Endodermal cell (in vitro differentiated cells): ENCODE results near the gene GNG13. TPM values are rescaled to one million over a fixed set of nuclear protein-coding genes. Genes with fewer than 3 reads are reported as not detected.

Experiments
- DNase-seq: peaks from one replicate; pipeline ENCODE4 v3.0.0-alpha.2; 2017
- H3K27ac ChIP-seq: 2 replicates; pipeline ENCODE4 v1.5.1; 2013; ENCODE audit warnings: mild to moderate bottlenecking, low read depth, low read length, moderate library complexity
- H3K27me3 ChIP-seq: 2 replicates; pipeline ENCODE4 v1.6.1; 2013; ENCODE audit warnings: mild to moderate bottlenecking, low read length, moderate library complexity; ENCODE audit not compliant: insufficient read depth, control insufficient read depth, poor library complexity, severe bottlenecking
- H3K36me3 ChIP-seq: 2 replicates; pipeline ENCODE4 v1.7.0; 2013; ENCODE audit warnings: mild to moderate bottlenecking, low read length, moderate library complexity; ENCODE audit not compliant: control insufficient read depth, insufficient read depth
- H3K4me1 ChIP-seq: one replicate; pipeline ENCODE4 v1.7.0; 2013; ENCODE audit warnings: low read length; ENCODE audit not compliant: control insufficient read depth, insufficient read depth
- H3K4me3 ChIP-seq: 2 replicates; pipeline ENCODE4 v1.5.1; 2013; ENCODE audit warnings: mild to moderate bottlenecking, low read length, moderate library complexity
- H3K9ac ChIP-seq: 2 replicates; pipeline ENCODE4 v1.6.1; 2013; ENCODE audit warnings: mild to moderate bottlenecking, low read length, moderate library complexity; ENCODE audit not compliant: poor library complexity, severe bottlenecking; ENCODE audit errors: extremely low read depth
- H3K9me3 ChIP-seq: 2 replicates; pipeline ENCODE4 v1.6.1; 2013; ENCODE audit warnings: mild to moderate bottlenecking, low read length, moderate library complexity; ENCODE audit not compliant: control insufficient read depth
- H3K27ac Mint-ChIP-seq: 2 replicates; pipeline ENCODE4 v1.8.0; 2020; ENCODE audit warnings: mixed read lengths
- H3K27me3 Mint-ChIP-seq: 2 replicates; pipeline ENCODE4 v1.8.0; 2021; ENCODE audit warnings: mild to moderate bottlenecking, mixed read lengths; ENCODE audit not compliant: insufficient read depth
- H3K36me3 Mint-ChIP-seq: 2 replicates; pipeline ENCODE4 v1.8.0; 2020; ENCODE audit warnings: low read depth, mixed read lengths
- H3K4me1 Mint-ChIP-seq: 2 replicates; pipeline ENCODE4 v1.8.0; 2020; ENCODE audit warnings: mixed read lengths
- H3K4me3 Mint-ChIP-seq: 2 replicates; pipeline ENCODE4 v1.8.0; 2020; ENCODE audit warnings: mild to moderate bottlenecking, moderate library complexity, mixed read lengths
- H3K9me3 Mint-ChIP-seq: 2 replicates; pipeline ENCODE4 v1.8.0; 2020; ENCODE audit warnings: mild to moderate bottlenecking, mixed read lengths
- whole genome bisulfite sequencing, 2 experiments: methylation state at CpG; one replicate each; pipeline versions ENCODE4 v1.1.5 to v1.1.7; 2013; ENCODE audit warnings: missing lambda C conversion rate in 2 of 2, mixed read lengths in 1 of 2; ENCODE audit not compliant: insufficient coverage in 1 of 2, insufficient read length in 1 of 2; 5-methylcytosine and 5-hydroxymethylcytosine counted together
- total RNA-seq, 2 donors: library from RNA; stranded (reverse); fragmentation: NEBNext Ultra II Directional in 1 of 2; extraction: Animal tissue kit (Norgen Biotek cat#: 25700) in 1 of 2; gene quantifications; 2 replicates in 1 of 2; 3 replicates in 1 of 2; pipeline ENCODE4 v1.2.1, GENCODE V29; 2021
- TF ChIP-seq, protein P1 (sequence below): fragments of 200-600 bp; sonication (generic); conservative IDR thresholded peaks from 2 replicates; pipeline ENCODE4 v1.5.0; 2021; ENCODE audit warnings: antibody characterized with exemption, mild to moderate bottlenecking

GNG13 gene
- total RNA-seq, 2 donors from 2014 or later = not detected

- Mint-ChIP-seq H3K9me3 (no peaks in the 10 kb centered on the region), H3K4me3 (no peak overlapping the region), H3K27me3 (no peaks in the 10 kb centered on the region), H3K27ac (no peak overlapping the region), H3K36me3 (no peaks in the 10 kb centered on the region), H3K4me1 (no peaks in the 10 kb centered on the region)
- TF ChIP-seq, protein P1, sequence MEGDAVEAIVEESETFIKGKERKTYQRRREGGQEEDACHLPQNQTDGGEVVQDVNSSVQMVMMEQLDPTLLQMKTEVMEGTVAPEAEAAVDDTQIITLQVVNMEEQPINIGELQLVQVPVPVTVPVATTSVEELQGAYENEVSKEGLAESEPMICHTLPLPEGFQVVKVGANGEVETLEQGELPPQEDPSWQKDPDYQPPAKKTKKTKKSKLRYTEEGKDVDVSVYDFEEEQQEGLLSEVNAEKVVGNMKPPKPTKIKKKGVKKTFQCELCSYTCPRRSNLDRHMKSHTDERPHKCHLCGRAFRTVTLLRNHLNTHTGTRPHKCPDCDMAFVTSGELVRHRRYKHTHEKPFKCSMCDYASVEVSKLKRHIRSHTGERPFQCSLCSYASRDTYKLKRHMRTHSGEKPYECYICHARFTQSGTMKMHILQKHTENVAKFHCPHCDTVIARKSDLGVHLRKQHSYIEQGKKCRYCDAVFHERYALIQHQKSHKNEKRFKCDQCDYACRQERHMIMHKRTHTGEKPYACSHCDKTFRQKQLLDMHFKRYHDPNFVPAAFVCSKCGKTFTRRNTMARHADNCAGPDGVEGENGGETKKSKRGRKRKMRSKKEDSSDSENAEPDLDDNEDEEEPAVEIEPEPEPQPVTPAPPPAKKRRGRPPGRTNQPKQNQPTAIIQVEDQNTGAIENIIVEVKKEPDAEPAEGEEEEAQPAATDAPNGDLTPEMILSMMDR = no peak
- 90 to 93% methylated on average over 21 to 46 of the region's 46 CpGs for WGBS, 2 experiments
- no peak overlapping the region for H3K9ac ChIP-seq
- H3K27me3 ChIP-seq = no peaks in the 10 kb centered on the region
- DNase-seq = no peak
- H3K9me3 ChIP-seq = no peaks in the 10 kb centered on the region
- no peaks in the 10 kb centered on the region for H3K4me1 ChIP-seq
- no peaks in the 10 kb centered on the region for H3K36me3 ChIP-seq
- H3K27ac ChIP-seq = no peak overlapping the region
- H3K4me3 ChIP-seq = no peak overlapping the region
Observed at GRCh38 chr16:774086-775001, 26.2 kb downstream of the GNG13 start.

DNA sequence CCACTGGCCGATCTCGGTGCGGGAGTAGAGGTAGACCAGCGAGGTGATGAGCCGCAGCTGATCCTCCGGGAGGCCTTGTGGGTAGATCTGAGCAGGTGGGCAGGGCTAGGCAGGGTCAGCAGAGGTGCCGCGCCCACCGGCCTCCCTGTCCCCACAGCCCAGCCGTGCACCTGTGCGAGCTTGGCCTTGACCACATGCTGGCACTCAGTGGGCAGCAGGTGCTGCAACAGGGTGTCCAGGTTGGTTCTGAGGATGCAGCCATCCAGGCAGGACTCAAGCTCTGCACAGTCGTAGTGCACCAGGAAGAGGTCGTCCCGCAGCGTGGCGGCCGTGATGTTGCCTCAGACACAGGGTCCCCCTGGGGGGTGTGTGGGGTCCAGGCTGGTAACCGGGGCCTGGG is 27.6 kb downstream of the GNG13 start:
- 90 to 100% methylated on average over 4 to 18 of the region's 18 CpGs for WGBS, 2 experiments
- H3K27ac Mint-ChIP-seq = no peak overlapping the region
- TF ChIP-seq, protein P1 = no peak
- H3K4me1 ChIP-seq = no peaks in the 10 kb centered on the region
- no peaks in the 10 kb centered on the region for H3K27me3 Mint-ChIP-seq
- DNase-seq = no peak
- H3K36me3 ChIP-seq = no peaks in the 10 kb centered on the region
- no peak overlapping the region for H3K27ac ChIP-seq
- no peaks in the 10 kb centered on the region for H3K36me3 Mint-ChIP-seq
- no peak overlapping the region for H3K4me3 Mint-ChIP-seq
- no peaks in the 10 kb centered on the region for H3K27me3 ChIP-seq
- no peaks in the 10 kb centered on the region for H3K9me3 Mint-ChIP-seq
- H3K9ac ChIP-seq = no peak overlapping the region
- H3K9me3 ChIP-seq = no peaks in the 10 kb centered on the region
- no peaks in the 10 kb centered on the region for H3K4me1 Mint-ChIP-seq
- H3K4me3 ChIP-seq = no peak overlapping the region

GRCh38 chr16:770411-770810 is 30.1 kb downstream of the GNG13 start:
- Mint-ChIP-seq H3K4me3 (no peak overlapping the region), H3K9me3 (no peaks in the 10 kb centered on the region), H3K4me1 (no peaks in the 10 kb centered on the region), H3K27ac (no peak overlapping the region), H3K36me3 (no peaks in the 10 kb centered on the region), H3K27me3 (no peaks in the 10 kb centered on the region)
- Histone ChIP-seq H3K9ac (no peak overlapping the region), H3K9me3 (no peaks in the 10 kb centered on the region), H3K27ac (no peak overlapping the region), H3K4me1 (no peaks in the 10 kb centered on the region), H3K36me3 (no peaks in the 10 kb centered on the region), H3K27me3 (no peaks in the 10 kb centered on the region), H3K4me3 (no peak overlapping the region)
- TF ChIP-seq, protein P1 = no peak
- no peak for DNase-seq
- WGBS, 2 experiments = 93% methylated on average over 6 of the region's 13 CpGs; no CpG with 5 or more reads in 1 of the 2 experiments
